Tibial nerve (tissue), 3 donors: ENCODE results near the gene COMMD7.

Source experiments
- CTCF ChIP-seq, 5 experiments: fragments of 200-600 bp in 3 of 5; fragments of 450-650 bp in 2 of 5; sonication (generic) in 3 of 5; IDR thresholded peaks; one replicate each; pipeline ENCODE4 v1.5.1; 2016 to 2019; ENCODE audit warnings: antibody characterized with exemption in 5 of 5, mild to moderate bottlenecking in 3 of 5, moderate library complexity in 2 of 5
- POLR2A ChIP-seq, 2 donors: fragments of 450-650 bp; IDR thresholded peaks; one replicate each; pipeline ENCODE4 v1.6.1; 2017; ENCODE audit warnings: antibody characterized with exemption in 2 of 2, mild to moderate bottlenecking in 2 of 2, moderate library complexity in 2 of 2

- TF ChIP-seq CTCF (IDR thresholded peaks at IDR 0.05) (no peak), POLR2A (IDR thresholded peaks at IDR 0.05) (no peak)
Observed at GRCh38 chr20:32695089-32695488, 48.2 kb downstream of the COMMD7 start.
